ENCODE measurements around the gene RNF111.
"Not testable (repeated sequence)": the region's sequence is repeated elsewhere in the genome, so short reads cannot be mapped to it uniquely, and the experiment has no call there.

The RNF111 gene

GRCh38 chr15:59000251-59000650 lies 12.8 kb downstream of the RNF111 start:
- not testable (repeated sequence) for DNase-seq (ENCODE audit: low spot score)

GRCh38 chr15:59001946-59002345 lies 14.5 kb downstream of the RNF111 start:
- no peak for DNase-seq (ENCODE audit: low spot score)

- DNase-seq (ENCODE audit: low spot score) = no peak
These were observed 15.0 kb downstream of the RNF111 start for GRCh38 chr15:59002418-59002859.

- no peak for DNase-seq (ENCODE audit: low spot score)
These were observed 18.1 kb downstream of the RNF111 start for GRCh38 chr15:59005579-59005978.

- no peak for DNase-seq (ENCODE audit: low spot score)
These were observed 20.6 kb downstream of the RNF111 start for GRCh38 chr15:59008086-59008485.

GRCh38 chr15:59011262-59011952 lies 23.9 kb downstream of the RNF111 start:
- DNase-seq (ENCODE audit: low spot score) = no peak

DNA sequence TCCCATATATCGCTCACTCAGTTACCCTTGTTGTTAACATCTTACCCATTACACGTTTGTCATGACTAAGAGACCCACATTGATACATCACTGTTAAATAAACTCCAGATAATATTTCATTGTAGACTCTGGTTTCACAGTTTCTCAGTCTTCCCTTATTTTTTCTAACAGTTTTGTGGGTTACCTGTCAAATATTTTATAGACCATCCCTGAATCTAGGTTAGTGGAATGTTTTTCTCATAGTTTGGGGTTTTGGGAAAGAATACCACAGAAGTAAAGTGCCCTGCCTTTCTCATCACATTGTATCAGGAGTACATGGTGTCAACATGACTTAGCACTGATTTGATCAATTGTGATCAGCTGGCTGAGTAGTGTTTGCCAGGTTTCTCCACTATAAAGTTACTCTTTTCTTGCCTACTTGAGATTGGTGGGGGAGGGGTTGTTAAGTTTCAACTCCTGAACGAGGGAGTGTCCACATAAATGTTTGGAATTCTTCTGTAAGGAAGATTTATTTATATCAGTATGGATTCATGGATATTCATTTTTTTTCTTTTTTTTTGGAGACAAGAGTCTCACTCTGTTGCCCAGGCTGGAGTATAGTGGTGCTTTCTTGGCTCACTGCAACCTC lies 25.9 kb downstream of the RNF111 start:
- no peak for DNase-seq (ENCODE audit: low spot score)

- no peak for DNase-seq (ENCODE audit: low spot score)
These were observed 26.6 kb downstream of the RNF111 start for GRCh38 chr15:59014068-59014467.

DNA sequence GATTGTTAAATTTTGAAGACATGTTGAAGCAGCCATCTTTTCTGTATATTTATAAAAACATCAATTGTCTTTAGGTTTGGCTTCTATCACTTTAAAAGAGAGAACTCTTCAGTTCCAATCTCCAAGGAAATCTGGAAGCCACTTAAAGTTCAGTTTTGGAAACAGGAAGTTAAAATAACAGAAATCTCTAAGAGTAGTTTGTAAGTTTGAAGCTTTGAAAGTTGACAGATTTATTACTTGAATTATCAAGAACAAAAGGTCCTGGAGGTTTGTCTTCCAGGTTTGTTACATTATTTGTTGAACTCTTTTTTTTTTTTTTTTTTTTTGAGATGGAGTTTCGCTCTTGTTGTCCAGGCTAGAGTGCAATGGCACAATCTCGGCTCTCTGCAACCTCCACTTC lies 30.0 kb downstream of the RNF111 start:
- DNase-seq (ENCODE audit: low spot score) = no peak

GRCh38 chr15:59018833-59019232 lies 31.4 kb downstream of the RNF111 start:
- DNase-seq (ENCODE audit: low spot score) = no peak

DNA sequence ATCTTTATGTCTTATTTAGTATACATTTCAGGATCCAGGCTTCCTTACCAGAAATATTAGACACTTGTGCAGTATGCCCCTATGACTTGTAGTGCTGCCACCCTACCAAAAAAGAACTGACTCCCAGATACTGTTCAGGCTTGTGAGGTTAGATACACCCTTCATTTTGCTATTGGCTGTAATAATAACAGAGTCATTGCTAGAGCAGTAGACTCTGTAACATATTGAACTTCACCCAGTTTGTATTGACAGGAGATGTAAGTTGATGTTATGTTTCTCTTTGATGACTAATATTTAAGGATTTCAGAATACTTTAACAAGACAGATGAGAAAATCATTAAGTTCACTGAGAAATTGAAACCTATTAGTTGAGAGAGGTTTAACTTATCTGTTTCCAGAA lies 32.9 kb downstream of the RNF111 start:
- no peak for DNase-seq (ENCODE audit: low spot score)

GRCh38 chr15:59022188-59022587 lies 34.7 kb downstream of the RNF111 start:
- no peak for DNase-seq (ENCODE audit: low spot score)

DNA sequence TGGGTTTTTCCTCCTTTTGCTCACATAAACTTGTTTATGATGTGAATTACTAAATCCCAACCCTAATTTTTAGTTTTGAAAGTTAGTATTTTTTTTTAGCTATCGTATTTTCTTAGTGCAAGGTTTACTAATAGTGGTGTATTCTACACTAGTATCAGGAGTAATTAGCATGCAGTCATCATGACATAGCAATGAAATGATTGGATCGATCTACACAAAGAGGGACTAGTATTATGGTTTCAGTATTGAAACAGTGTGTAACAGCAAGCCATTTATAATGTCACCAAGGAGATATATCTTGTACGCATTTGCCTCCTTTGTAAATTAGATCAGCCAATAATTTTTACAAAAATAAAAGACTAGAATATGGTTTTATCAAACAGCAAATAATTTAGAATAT lies 38.7 kb downstream of the RNF111 start:
- no peak for DNase-seq (ENCODE audit: low spot score)

DNA sequence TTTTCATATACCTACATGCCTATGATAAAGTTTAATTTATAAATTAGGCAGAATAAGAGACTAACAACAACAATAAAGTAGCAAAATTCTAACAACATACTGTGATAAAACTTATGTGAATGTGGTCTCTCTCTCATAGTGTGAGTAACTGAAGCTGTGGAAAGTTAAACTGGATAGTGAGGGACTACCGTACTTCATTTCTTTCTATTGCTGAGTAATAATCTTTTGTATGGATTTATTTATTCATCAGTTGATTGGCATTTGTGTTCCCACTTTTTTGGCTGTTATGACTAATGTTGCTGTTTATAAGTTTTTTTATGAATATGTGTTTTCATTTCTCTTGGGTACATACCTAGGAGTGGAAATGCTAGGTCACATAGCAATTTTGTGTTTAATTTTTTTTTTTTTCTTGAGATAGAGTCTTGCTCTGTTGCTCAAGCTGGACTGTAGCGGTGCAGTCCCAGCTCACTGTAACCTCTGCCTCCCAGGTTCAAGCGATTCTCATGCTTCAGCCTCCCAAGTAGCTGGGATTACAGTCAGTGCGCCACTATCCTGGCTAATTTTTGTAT lies 41.0 kb downstream of the RNF111 start:
- DNase-seq (ENCODE audit: low spot score) = no peak

DNA sequence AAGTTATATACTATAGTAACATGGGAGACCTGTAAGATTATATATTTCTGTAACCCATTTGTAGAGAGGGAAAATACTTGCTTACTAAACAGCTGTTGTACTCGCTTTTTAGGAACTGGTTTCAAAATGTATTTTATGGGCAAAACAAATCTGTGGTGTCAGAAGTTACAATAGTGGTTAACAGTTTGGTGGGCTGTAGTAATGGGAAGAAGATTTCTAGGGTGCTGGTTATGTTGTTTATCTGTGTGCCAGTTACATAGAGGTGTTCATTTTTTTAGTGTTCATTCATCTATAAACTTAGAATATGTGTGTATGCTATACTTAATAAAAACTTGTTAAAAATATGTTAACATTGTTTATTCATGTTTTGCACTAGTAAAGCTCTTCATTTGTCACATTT lies 42.1 kb downstream of the RNF111 start:
- DNase-seq (ENCODE audit: low spot score) = no peak

DNA sequence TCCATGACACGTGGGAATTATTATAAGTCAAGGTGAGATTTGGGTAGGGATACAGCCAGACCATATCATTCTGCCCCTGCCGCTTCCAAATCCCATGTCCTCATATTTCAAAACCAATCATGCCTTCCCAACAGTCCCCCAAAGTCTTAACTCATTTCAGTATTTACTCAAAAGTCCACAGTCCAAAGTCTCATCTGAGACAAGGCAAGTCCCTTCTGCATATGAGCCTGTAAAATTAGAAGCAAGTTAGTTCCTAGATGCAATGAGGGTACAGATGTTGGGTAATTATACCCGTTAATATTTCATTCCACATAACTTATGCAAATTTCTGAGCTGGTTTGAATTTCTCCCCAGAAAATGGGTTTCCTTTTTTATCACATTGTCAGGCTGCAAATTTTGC lies 47.7 kb downstream of the RNF111 start:
- no peak for DNase-seq (ENCODE audit: low spot score)

DNA sequence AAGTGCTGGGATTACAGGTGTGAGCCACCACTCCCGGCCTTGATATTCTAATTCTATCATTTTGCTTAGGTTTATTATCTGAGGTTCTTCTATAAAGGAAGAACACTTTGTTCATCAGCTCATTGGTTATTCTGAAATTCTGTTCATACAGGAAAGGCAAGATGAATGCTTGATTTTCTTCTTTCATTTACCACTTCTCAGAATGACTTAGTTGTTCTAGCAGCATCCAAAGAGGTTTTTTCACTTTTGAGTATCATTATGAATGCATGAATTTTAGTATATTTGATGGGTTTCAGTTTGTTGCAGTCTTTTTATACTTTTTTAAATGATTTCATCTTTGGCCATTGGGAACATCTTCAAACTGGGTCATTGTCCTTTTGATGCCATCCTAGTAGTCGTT lies 51.8 kb downstream of the RNF111 start:
- DNase-seq (ENCODE audit: low spot score) = no peak

DNA sequence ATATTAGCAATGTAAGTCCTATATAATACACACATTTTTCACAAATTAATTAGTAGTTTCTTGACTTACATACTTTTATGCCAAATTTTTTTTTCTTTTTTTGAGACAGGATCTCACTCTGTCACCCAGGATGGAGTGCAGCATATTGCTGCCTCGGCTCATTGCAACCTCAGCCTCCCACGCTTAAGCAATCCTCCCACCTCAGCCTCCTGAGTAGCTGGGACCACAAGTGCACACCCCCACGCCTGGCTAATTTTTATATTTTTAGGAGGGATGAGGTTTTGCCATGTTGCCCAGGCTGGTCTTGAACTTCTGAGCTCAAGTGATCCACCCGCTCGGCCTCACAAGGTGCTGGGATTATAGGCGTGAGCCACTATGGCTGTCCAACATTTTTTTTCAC lies 54.6 kb downstream of the RNF111 start:
- DNase-seq (ENCODE audit: low spot score) = no peak

DNA sequence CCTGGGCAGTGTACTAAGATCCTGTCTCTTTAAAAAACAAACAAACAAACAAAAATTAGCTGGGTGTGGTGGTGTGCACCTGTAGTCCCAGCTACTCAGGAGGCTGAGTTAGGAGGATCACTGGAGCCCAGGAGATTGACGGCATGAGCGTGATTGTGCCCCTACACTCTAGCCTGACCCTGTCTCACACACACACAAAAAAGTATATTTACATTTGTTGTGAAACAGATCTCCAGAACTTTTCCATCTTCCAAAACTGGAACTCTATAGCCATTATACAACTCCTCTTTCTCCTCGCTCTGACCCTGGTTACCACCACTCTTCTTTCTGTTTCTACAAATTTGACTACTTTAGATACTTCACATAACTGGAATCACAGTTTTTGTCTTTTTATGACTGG lies 61.4 kb downstream of the RNF111 start:
- no peak for DNase-seq (ENCODE audit: low spot score)

- DNase-seq (ENCODE audit: low spot score) = no peak
These were observed 64.7 kb downstream of the RNF111 start for GRCh38 chr15:59051873-59052861.

DNA sequence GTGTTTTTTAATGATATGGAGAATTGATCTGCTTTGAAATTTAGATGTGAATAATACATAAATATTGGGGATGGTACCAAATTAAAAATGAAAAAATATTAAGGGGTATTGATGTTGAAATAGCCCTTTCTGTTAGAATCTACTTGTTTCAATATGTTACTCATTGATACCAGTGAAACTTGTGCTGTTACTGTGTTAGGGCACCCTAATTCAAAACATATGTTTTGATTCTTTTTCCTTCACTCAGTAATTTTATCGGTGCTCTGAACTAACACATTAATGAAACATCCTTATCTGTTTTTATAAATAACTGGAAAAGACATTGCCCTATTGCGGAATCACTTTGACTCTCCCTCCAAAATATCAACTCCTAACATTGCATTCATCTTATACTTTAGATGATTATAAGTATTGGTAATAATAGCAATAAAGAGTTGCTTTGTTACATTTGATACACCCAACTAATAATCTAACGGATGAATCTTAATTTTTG lies 65.5 kb downstream of the RNF111 start:
- DNase-seq (ENCODE audit: low spot score) = no peak

GRCh38 chr15:59053482-59053881 lies 66.0 kb downstream of the RNF111 start:
- no peak for DNase-seq (ENCODE audit: low spot score)

Measured in RKO (cell line).